ENCODE measurements around the gene TIGD1.
"Not testable (repeated sequence)": the region's sequence is repeated elsewhere in the genome, so short reads cannot be mapped to it uniquely, and the experiment has no call there.

The TIGD1 gene

GRCh38 chr2:232537499-232537898 lies 12.9 kb downstream of the TIGD1 start:
- Histone ChIP-seq H3K4me1 (ENCODE audit: control insufficient read depth, insufficient read depth, low read length) (peaks cover 26% of the 10 kb centered on the region), H3K27me3 (ENCODE audit: control insufficient read depth, insufficient read depth, low read length) (no peaks in the 10 kb centered on the region)

GRCh38 chr2:232537079-232537478 lies 13.3 kb downstream of the TIGD1 start:
- H3K9ac ChIP-seq (ENCODE audit: low read length) = no peak overlapping the region
- H3K4me1 ChIP-seq (ENCODE audit: control insufficient read depth, insufficient read depth, low read length) = peaks cover 26% of the 10 kb centered on the region
- no peak overlapping the region for H3K4me3 ChIP-seq (ENCODE audit: low read depth, low read length)
- H3K27me3 ChIP-seq (ENCODE audit: control insufficient read depth, insufficient read depth, low read length) = no peaks in the 10 kb centered on the region
- H3K9me3 ChIP-seq (ENCODE audit: control insufficient read depth, insufficient read depth, low read depth, low read length) = peaks cover 8% of the 10 kb centered on the region
- H3K27ac ChIP-seq (ENCODE audit: low read depth, low read length) = no peak overlapping the region
- H3K36me3 ChIP-seq (ENCODE audit: control insufficient read depth, insufficient read depth, low read length) = no peaks in the 10 kb centered on the region

More at GRCh38 chr2:232537499-232537898, 12.9 kb downstream of the TIGD1 start:
- Histone ChIP-seq H3K36me3 (ENCODE audit: control insufficient read depth, insufficient read depth, low read length) (no peaks in the 10 kb centered on the region), H3K4me3 (ENCODE audit: low read depth, low read length) (no peak overlapping the region), H3K27ac (ENCODE audit: low read depth, low read length) (no peak overlapping the region), H3K9me3 (ENCODE audit: control insufficient read depth, insufficient read depth, low read depth, low read length) (peaks cover 8% of the 10 kb centered on the region), H3K9ac (ENCODE audit: low read length) (no peak overlapping the region)

GRCh38 chr2:232535761-232536530 lies 14.4 kb downstream of the TIGD1 start:
- Histone ChIP-seq H3K4me1 (ENCODE audit: control insufficient read depth, insufficient read depth, low read length) (peaks cover 26% of the 10 kb centered on the region), H3K9ac (ENCODE audit: low read length) (no peak overlapping the region), H3K9me3 (ENCODE audit: control insufficient read depth, insufficient read depth, low read depth, low read length) (peaks cover 8% of the 10 kb centered on the region), H3K27ac (ENCODE audit: low read depth, low read length) (no peak overlapping the region), H3K36me3 (ENCODE audit: control insufficient read depth, insufficient read depth, low read length) (no peaks in the 10 kb centered on the region), H3K27me3 (ENCODE audit: control insufficient read depth, insufficient read depth, low read length) (no peaks in the 10 kb centered on the region), H3K4me3 (ENCODE audit: low read depth, low read length) (no peak overlapping the region)

- Histone ChIP-seq H3K36me3 (ENCODE audit: control insufficient read depth, insufficient read depth, low read length) (no peaks in the 10 kb centered on the region), H3K27me3 (ENCODE audit: control insufficient read depth, insufficient read depth, low read length) (no peaks in the 10 kb centered on the region), H3K27ac (ENCODE audit: low read depth, low read length) (no peak overlapping the region), H3K4me1 (ENCODE audit: control insufficient read depth, insufficient read depth, low read length) (peaks cover 22% of the 10 kb centered on the region), H3K9ac (ENCODE audit: low read length) (no peak overlapping the region), H3K9me3 (ENCODE audit: control insufficient read depth, insufficient read depth, low read depth, low read length) (peaks cover 8% of the 10 kb centered on the region), H3K4me3 (ENCODE audit: low read depth, low read length) (no peak overlapping the region)
Observed at GRCh38 chr2:232534940-232535651, 15.3 kb downstream of the TIGD1 start.

- H3K27me3 ChIP-seq (ENCODE audit: control insufficient read depth, insufficient read depth, low read length) = peaks cover under 1% of the 10 kb centered on the region; the same call in 1 of the 2 replicates
- H3K4me3 ChIP-seq (ENCODE audit: low read depth, low read length) = no peak overlapping the region
- peaks cover 8% of the 10 kb centered on the region for H3K9me3 ChIP-seq (ENCODE audit: control insufficient read depth, insufficient read depth, low read depth, low read length)
- H3K27ac ChIP-seq (ENCODE audit: low read depth, low read length) = no peak overlapping the region
- H3K36me3 ChIP-seq (ENCODE audit: control insufficient read depth, insufficient read depth, low read length) = no peaks in the 10 kb centered on the region
- no peak overlapping the region for H3K9ac ChIP-seq (ENCODE audit: low read length)
- peaks cover 13% of the 10 kb centered on the region for H3K4me1 ChIP-seq (ENCODE audit: control insufficient read depth, insufficient read depth, low read length)
Observed at GRCh38 chr2:232533944-232534710, 16.2 kb downstream of the TIGD1 start.

GRCh38 chr2:232532821-232533220 lies 17.5 kb downstream of the TIGD1 start:
- not testable (repeated sequence) for H3K9ac ChIP-seq (ENCODE audit: low read length)
- peaks cover 13% of the 10 kb centered on the region for H3K27me3 ChIP-seq (ENCODE audit: control insufficient read depth, insufficient read depth, low read length)

GRCh38 chr2:232532419-232532818 lies 17.9 kb downstream of the TIGD1 start:
- H3K27ac ChIP-seq (ENCODE audit: low read depth, low read length) = no peak overlapping the region
- no peaks in the 10 kb centered on the region for H3K36me3 ChIP-seq (ENCODE audit: control insufficient read depth, insufficient read depth, low read length)
- 0 out of 2 replicates have a peak, but pooled peaks cover 2% of the 10 kb centered on the region for H3K4me1 ChIP-seq (ENCODE audit: control insufficient read depth, insufficient read depth, low read length)
- H3K27me3 ChIP-seq (ENCODE audit: control insufficient read depth, insufficient read depth, low read length) = peaks cover 14% of the 10 kb centered on the region
- H3K4me3 ChIP-seq (ENCODE audit: low read depth, low read length) = no peak overlapping the region
- no peak overlapping the region for H3K9ac ChIP-seq (ENCODE audit: low read length)
- H3K9me3 ChIP-seq (ENCODE audit: control insufficient read depth, insufficient read depth, low read depth, low read length) = peaks cover 8% of the 10 kb centered on the region

More at GRCh38 chr2:232532821-232533220, 17.5 kb downstream of the TIGD1 start:
- H3K36me3 ChIP-seq (ENCODE audit: control insufficient read depth, insufficient read depth, low read length); H3K4me3 ChIP-seq (ENCODE audit: low read depth, low read length); H3K9me3 ChIP-seq (ENCODE audit: control insufficient read depth, insufficient read depth, low read depth, low read length); H3K4me1 ChIP-seq (ENCODE audit: control insufficient read depth, insufficient read depth, low read length); H3K27ac ChIP-seq (ENCODE audit: low read depth, low read length): not testable (repeated sequence)

GRCh38 chr2:232530626-232531260 lies 19.6 kb downstream of the TIGD1 start:
- H3K27ac ChIP-seq (ENCODE audit: low read depth, low read length) = no peak overlapping the region
- 0 out of 2 replicates have a peak, but pooled peaks cover 2% of the 10 kb centered on the region for H3K4me1 ChIP-seq (ENCODE audit: control insufficient read depth, insufficient read depth, low read length)
- H3K27me3 ChIP-seq (ENCODE audit: control insufficient read depth, insufficient read depth, low read length) = peaks cover 14% of the 10 kb centered on the region
- no peak overlapping the region for H3K9ac ChIP-seq (ENCODE audit: low read length)
- H3K9me3 ChIP-seq (ENCODE audit: control insufficient read depth, insufficient read depth, low read depth, low read length) = no peaks in the 10 kb centered on the region
- no peaks in the 10 kb centered on the region for H3K36me3 ChIP-seq (ENCODE audit: control insufficient read depth, insufficient read depth, low read length)
- H3K4me3 ChIP-seq (ENCODE audit: low read depth, low read length) = no peak overlapping the region

GRCh38 chr2:232529806-232530547 lies 20.4 kb downstream of the TIGD1 start:
- Histone ChIP-seq H3K27ac (ENCODE audit: low read depth, low read length) (no peak overlapping the region), H3K9ac (ENCODE audit: low read length) (no peak overlapping the region), H3K4me1 (ENCODE audit: control insufficient read depth, insufficient read depth, low read length) (0 out of 2 replicates have a peak, but pooled peaks cover 2% of the 10 kb centered on the region), H3K27me3 (ENCODE audit: control insufficient read depth, insufficient read depth, low read length) (peaks cover 14% of the 10 kb centered on the region), H3K9me3 (ENCODE audit: control insufficient read depth, insufficient read depth, low read depth, low read length) (no peaks in the 10 kb centered on the region), H3K36me3 (ENCODE audit: control insufficient read depth, insufficient read depth, low read length) (no peaks in the 10 kb centered on the region), H3K4me3 (ENCODE audit: low read depth, low read length) (no peak overlapping the region)

Data from HUES6 (cell line).